Measurements from ENCODE around the gene VAV2. TPM values are rescaled to one million over a fixed set of nuclear protein-coding genes. Genes with fewer than 3 reads are reported as not detected.
A peak's percentile ranks its signal among the peaks of the same experiment; 100 is the strongest.

The VAV2 gene
- total RNA-seq, 1 experiment from 2014 or later: 22.8 TPM

DNA sequence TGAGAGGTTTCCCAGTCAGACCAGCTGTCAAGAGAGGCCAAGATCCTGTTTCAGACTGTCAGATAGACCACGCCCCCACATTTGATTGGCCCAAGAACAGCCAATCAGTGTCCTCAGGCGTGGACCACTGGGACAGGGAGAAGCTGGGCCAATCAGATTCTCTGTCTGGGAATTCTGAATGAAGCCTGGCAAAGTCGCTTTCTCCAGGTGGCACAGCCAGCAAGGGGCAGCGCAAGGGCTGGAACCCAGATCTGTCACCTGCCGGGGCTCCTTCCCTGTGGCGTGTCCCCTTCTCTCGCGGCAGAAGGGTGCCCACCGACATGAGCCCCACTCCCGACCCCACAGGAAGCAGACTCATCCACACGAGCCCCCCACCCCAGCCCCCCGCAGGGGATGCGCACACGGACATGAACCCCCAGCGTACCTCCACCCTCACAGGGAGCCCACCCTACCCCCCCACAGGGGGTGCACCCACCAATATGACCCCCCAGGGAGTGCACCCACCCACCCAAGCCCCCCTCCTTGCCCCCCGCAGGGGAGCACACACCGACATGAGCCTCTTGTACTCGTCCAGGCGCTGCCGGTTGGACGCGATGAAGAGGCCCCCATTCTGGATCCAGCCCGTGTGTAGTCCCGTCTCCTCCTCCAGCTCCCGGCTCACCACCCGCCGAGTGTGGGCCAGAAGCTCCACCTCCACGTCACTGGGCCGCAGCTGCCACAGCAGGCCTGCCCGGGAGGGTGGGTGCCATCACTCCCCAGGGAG is 260.1 kb downstream of the VAV2 start:
- no peak overlapping the region for H3K4me3 ChIP-seq
- no peaks in the 10 kb centered on the region for H3K9me3 ChIP-seq
- peak; percentile 66 for DNase-seq
- no peaks in the 10 kb centered on the region; the same call in 1 of the 2 replicates for H3K27me3 ChIP-seq
- no peaks in the 10 kb centered on the region for H3K36me3 ChIP-seq

DNA sequence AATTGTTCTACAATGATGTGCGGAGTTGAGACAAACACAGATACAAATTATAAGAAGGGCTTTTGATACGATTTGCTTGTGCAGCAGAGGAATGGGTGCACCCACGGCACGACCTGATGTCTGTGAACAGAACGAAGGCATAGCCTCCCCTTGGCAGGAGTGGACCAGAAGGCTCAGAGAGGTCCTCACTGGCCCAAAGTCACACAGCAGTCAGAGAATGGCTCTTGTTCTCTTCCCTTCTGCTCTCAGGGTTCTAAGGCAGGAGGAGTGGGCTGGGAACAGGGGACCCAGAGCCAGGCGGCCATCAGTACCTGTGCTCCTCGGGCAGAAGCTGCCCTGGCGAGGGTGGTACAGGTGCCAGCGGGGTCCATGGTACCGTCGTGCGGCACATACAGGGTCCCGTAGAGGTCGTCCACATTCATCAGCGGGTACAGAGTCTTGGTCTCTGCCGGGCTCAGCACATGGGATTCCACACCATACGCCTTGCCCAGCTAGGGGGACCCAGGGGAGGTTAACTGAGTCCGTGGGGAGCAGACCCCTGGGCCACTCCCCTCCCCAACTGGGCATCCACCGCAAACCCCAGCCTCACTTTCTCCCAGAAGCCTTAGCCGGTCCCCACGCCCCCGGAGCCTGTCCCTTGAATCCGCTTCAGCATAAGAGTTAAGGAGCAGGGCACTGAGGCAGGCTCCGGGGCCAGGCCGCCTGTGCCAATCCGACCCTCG is 261.0 kb downstream of the VAV2 start:
- Histone ChIP-seq H3K4me3 (no peak overlapping the region), H3K9me3 (no peaks in the 10 kb centered on the region), H3K36me3 (no peaks in the 10 kb centered on the region), H3K27me3 (no peaks in the 10 kb centered on the region; the same call in 1 of the 2 replicates)
- no peak for DNase-seq

DNA sequence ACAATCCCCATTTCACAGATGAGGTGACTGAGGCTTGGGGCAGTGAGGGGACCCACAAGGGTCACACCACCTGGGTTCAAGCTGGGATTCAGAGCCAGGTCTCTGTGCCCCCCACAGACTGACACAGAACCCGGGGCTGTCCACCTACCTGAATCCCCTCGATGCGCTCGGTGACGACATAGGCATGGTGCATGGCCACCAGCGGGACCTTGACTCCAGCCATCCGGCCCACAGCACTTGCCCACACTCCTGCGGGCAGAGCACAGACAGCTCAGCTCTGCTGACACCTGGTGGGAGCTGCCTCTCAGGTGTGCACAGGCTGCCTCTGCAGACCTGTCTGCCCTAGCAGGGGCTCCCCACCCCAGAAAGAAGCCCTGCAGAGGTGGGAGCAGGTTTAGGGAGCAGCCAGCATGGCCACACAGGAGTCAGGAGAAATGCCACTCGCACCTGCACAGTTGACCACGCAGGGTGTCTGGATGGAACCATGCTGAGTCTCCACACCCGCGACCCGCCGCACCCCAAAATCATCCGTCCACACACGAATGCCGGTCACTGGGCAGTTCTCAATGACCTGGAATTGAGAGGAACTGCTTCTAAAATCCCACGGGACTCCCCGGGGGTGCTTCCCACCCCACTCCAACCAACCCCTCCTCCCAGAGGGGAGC is 262.4 kb downstream of the VAV2 start:
- Histone ChIP-seq H3K27me3 (peaks cover 11% of the 10 kb centered on the region), H3K9me3 (no peaks in the 10 kb centered on the region), H3K36me3 (no peaks in the 10 kb centered on the region), H3K4me3 (no peak overlapping the region)
- no peak for DNase-seq

DNA sequence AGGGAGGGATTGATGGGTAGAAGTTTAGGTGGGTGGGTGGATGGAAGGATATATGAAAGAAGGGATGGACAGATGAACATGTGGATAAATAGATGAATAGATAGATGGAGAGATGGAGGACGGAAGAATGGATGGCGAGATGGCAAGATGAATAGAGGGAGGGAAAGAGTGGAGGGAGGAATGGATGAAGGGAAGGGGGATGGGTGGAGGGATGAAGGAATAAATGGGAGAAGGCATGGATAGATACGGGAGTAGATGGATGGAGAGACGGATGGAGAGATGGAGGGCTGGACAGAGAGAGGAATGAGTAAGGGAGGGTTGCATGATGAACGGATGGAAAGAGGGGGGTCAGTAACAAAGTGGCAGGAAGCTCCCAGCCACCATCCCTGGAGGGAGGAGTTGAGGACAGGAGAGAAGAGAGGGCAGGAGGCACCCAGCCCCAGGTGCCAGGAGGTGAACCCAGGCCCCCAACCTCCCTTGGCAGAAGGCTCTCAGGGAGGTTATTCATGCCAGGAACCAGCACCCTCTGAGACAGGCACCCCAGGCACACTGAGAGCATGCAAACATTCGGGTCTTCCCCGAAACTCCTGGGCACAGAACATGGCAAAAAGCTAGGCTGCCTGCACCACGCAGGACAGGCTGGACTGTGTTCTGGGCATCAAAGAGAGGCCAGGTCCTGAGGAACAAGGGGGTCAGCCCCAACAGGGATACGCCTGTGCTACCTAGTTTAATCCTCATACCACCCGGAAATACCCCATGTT is 263.1 kb downstream of the VAV2 start:
- no peak for DNase-seq
- H3K9me3 ChIP-seq: no peaks in the 10 kb centered on the region
- H3K27me3 ChIP-seq: peaks cover 13% of the 10 kb centered on the region
- H3K36me3 ChIP-seq: no peaks in the 10 kb centered on the region
- H3K4me3 ChIP-seq: no peak overlapping the region

DNA sequence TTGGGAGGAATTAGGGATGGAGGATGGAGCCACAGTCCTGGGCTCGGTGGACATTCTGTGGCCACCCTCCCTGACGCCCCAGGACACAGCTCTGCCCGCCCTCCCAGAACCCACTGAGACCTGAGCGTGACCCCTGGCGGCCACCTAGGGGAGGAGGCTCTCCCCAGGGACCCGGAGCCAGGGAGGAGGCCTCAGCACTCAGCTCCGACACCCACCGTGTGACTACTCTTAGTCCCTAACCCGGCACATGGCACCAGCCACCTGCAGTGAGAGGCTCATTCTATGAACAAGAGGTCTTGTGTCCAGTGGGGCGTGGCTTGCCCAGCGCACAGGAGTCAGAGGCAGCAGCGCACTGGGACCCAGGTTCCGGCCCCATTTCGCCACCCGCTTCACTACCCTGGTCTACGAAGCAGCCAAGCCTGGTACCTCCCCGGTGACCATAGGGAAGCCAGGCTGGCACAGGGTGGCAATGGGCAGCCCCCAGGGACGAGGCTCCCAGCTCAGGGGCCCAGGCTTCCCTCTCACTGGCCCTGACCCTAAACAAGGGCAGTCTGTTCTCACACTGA is 264.2 kb downstream of the VAV2 start:
- no peaks in the 10 kb centered on the region for H3K9me3 ChIP-seq
- no peak overlapping the region for H3K4me3 ChIP-seq
- no peaks in the 10 kb centered on the region for H3K36me3 ChIP-seq
- H3K27me3 ChIP-seq: peaks cover 17% of the 10 kb centered on the region
- no peak for DNase-seq

DNA sequence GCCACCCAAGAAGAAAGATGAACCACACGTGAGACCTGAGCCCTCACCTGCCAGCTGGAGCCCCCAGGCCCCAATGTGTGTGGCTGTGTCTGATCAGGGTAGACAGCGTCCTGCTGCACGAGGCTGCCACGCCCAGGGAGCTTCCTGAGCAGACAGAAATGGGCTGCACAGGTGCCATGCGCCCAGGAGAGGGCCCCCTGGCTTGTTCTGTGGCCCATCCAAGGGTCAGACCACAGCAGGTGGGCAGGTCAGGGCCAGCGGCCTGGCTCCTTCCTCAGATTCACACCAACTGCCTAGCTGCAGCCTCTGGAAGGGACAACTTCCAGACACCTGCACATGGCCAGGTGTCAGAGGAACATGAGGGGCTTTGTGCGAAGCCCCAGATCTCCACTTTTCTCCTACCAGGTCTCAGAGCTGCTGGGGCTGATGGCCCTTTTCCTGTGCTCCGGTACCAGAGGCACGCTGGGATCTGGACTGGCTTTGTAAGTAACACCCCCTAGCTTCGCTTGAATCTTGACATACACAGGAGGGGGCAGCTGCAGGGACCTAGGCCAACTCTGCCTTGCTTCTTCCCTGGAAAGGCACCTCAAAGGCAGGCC is 264.7 kb downstream of the VAV2 start:
- no peak overlapping the region for H3K4me3 ChIP-seq
- no peaks in the 10 kb centered on the region for H3K36me3 ChIP-seq
- H3K27me3 ChIP-seq: peaks cover 20% of the 10 kb centered on the region
- H3K9me3 ChIP-seq: no peaks in the 10 kb centered on the region
- no peak for DNase-seq

DNA sequence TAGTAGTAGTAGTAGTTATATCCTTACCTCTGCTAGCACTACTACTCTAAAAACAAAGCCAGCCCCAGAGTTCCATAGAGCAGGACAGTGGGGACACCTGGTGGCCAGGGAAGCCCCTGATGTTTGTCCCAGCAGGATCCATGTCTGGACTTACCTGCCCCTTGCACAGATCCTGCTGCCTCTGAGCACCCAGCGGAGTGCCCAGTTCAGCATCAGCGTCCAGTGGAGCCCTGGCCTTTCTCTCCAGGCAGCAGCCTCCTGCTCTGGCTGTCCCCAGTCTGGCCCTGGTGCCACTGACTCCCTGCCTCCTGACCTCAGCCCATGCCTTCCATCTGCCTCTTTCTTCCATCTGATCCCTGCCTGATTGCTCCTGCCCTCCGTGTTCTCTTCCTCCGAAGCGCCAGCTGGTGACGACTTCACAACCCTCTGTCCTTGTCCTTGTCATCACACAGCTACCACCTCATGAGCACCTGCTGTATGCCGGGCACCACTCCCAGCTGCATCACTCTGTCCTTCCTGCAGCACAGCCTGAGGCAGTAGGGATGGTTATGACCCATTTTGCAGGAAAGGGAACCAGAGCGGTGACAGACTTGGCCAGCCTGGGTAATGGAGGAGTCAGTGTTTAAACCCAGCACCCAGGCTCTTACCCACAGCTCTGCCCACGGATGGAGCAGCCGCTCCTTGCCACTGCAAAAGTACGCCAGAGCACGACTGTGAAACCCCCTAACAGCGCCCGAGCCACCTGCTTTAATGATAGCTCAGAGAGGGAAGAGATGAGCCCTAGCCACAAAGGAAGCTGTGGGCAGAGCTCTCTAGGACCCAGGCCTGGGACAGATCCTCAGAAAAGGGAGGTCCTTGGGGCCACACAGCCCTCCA is 265.5 kb downstream of the VAV2 start:
- DNase-seq: peak; percentile 29
- no peaks in the 10 kb centered on the region for H3K9me3 ChIP-seq
- H3K27me3 ChIP-seq: peaks cover 20% of the 10 kb centered on the region
- H3K36me3 ChIP-seq: no peaks in the 10 kb centered on the region
- H3K4me3 ChIP-seq: no peak overlapping the region

DNA sequence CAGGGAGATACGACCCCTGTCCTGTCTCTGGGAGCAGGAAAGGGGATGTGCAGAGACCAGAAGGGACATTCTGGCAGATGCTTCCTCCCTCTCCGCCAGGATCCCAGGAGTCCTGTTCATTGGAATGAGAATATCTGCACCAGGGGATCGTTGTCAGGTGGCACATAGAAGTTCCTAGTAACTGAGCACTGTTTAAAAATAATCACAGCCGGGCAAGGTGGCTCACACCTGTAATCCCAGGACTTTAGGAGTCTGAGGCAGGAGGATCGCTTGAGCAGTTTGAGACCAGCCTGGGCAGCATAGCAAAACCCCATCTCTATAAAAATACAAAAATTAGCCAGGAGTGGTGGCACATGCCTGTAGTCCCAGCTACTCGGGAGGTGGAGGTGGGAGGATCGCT is 266.2 kb downstream of the VAV2 start:
- Histone ChIP-seq H3K27me3 (peaks cover 20% of the 10 kb centered on the region), H3K36me3 (no peaks in the 10 kb centered on the region), H3K4me3 (no peak overlapping the region), H3K9me3 (no peaks in the 10 kb centered on the region)
- no peak for DNase-seq

DNA sequence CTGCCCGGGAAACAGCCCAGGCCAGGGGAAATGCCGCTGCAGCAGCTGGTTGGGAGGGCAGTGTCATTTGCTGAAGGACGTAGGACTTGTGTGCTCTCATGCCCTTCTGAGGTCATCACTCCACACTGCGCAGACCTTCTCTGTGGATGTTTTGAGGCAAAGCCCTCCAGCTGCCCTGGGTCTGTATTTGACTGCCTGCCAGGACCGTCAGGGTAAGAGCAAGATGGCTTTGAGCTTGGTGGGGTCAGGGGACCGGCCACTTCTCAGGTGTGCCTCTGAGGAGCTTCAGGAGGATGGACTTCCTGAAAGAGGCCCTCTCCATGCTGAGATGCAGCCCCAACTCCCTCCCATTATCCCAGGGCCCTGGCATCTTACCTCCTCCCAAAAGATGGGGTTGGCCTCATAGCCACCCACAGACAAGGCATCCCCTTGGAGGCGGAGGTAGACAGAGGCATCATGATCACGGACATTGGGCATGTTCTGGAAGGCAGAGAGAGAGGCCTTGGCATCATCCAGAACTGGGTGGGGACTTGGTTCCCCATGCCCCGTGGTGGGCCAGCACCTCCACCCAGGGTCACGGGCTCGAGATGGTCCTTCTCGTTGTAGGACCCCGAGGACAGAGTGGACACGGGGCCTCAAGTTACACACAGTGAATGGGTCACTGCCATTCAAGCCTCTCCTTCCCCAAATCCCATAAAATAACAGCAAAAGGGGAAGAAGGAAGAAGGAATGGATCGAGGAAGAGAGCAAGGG is 273.4 kb downstream of the VAV2 start:
- Histone ChIP-seq H3K27me3 (peaks cover 6% of the 10 kb centered on the region), H3K9me3 (no peaks in the 10 kb centered on the region), H3K4me3 (no peak overlapping the region), H3K36me3 (no peaks in the 10 kb centered on the region)
- DNase-seq: no peak

DNA sequence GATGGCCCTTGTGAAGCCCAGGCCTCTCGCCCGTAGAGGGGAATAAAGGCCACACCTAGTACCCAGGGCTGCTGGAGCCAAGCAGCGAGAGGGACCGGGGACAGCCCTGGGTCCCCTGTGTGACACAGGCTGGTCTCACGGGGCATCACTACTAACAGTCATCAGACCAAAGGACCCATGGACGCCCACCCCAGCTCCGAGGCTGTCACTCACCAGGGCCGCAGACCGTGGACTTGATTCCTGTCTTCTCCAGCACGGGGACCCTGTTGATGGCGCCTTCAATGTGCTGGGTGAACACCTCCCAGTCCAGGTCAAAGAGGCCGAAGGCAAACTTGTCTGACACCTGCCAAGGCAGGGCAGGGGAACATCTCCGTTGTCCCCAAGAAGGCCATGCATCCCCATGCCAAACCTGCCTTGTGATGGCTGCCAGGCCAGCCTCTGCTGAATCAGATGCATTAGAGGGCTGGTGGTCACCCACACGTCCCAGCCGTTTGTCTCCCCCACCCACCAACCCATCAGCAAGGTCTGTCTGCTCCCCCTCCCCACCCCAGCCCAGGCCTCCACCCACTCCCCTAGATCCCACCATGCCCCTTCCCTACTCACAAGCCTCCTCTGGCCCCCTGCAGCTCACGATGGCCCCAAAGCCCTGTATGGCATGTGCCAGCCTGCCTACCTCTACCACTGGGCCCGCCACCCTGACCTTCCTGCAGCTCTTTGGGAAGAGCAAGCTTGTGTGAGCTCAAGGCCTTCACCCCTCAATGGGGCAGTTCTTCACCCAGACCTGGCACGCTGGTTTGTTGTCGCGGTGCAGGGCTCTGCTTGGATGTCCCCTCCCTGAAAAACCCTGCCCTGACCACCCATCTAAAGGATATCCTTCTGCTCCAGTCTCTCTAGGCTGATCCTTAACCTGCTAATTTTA is 274.8 kb downstream of the VAV2 start:
- no peaks in the 10 kb centered on the region for H3K36me3 ChIP-seq
- no peak overlapping the region for H3K4me3 ChIP-seq
- DNase-seq: no peak
- no peaks in the 10 kb centered on the region for H3K9me3 ChIP-seq
- no peaks in the 10 kb centered on the region for H3K27me3 ChIP-seq

DNA sequence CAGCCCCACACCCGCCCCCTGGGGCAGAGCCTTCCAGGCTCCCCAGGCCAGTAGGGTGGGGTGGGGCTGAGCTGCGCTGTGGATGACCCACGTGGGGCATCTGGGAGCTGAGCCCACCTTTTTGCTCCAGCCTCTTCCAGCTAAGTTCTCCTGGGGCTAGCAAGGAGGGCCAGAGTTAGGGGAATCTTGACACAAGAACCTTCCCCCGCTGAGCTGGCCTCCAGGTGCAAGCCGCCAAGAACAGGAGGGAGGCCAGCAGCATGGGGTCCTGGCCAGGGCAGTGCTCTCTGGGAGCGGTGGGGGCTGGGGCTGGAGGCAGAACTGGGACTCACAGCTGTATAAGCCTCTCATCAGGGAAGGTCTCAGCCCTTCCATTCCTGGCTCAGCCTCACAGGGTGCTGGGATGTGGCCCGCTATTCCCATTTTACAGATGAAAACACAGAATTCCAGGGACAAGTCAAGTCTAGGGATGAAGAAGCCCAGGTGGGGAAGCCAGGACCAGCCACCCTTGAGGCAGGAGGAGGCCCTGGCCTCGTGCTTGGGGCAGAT is 275.5 kb downstream of the VAV2 start:
- DNase-seq: no peak
- H3K27me3 ChIP-seq: no peaks in the 10 kb centered on the region

DNA sequence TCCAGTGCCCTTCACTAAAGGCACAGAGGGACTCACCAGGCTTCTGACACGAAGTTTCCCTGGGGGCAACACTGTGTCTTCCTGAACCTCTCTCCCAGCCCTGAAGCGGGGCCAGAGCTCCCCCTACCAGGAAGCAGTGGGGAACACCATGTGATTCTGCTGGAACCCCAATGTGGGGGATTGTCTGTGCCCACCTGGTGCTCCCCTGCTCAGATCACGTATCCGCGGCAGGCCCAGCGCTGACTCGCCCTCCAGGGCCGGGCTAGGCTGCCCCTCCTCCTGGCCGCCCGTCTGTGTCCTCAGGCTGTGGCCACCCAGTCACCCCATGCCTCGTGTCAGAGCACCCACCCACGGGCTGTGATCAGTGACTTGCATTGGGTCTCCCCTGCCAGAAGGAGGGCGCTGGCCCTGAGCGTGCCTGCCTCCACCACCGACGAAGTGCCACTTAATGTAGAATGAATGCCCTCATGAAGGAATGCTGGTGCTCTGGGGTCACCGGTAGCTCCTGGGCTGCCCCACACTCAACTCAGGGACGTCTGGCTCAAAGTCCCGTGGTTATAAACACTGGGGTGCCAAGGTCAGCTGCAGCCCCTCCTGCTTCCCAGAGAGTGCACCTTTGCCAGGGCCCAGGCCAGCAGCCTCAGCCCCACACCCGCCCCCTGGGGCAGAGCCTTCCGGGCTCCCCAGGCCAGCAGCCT is 276.1 kb downstream of the VAV2 start:
- Histone ChIP-seq H3K9me3 (no peaks in the 10 kb centered on the region), H3K4me3 (no peak overlapping the region), H3K36me3 (no peaks in the 10 kb centered on the region), H3K27me3 (no peaks in the 10 kb centered on the region)
- no peak for DNase-seq

More for the DNA sequence above, 275.5 kb downstream of the VAV2 start:
- Histone ChIP-seq H3K9me3 (no peaks in the 10 kb centered on the region), H3K36me3 (no peaks in the 10 kb centered on the region), H3K4me3 (no peak overlapping the region)

DNA sequence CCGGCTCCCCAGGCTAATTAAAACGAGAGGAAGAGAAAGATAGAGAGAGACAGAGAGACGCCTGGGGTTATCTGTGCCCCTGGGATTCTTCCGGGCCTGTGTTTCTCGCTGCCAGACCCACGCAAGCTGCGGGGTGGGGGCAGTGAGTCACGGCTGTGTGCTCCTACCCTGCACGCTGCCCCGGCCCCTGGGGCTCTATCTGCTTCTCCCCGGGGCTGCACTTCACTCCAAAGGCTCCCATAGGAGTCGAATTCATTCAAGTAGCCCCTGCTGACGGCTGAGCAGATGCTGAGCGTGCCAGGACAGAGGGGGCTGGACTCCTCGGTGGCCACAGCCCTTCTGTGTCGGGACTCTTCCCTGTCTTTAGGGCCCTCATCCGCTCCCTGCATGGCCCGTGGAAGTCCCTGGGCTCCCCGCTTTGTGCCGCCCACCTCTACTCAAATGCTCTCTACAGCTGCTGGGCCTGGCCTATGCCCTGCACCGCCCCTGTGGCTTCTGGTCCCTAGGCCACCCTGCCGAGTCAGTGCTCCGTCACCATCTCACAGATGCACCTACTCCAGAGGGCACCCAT is 276.7 kb downstream of the VAV2 start:
- no peak for DNase-seq
- no peaks in the 10 kb centered on the region for H3K9me3 ChIP-seq
- no peaks in the 10 kb centered on the region for H3K36me3 ChIP-seq
- H3K4me3 ChIP-seq: no peak overlapping the region
- H3K27me3 ChIP-seq: no peaks in the 10 kb centered on the region

Data from MG63 (cell line).